ENCODE data around the gene DIPK1B. TPM values are rescaled to one million over a fixed set of nuclear protein-coding genes. Genes with fewer than 3 reads are reported as not detected.

The DIPK1B gene
- total and polyA plus RNA-seq, 2 donors (not counting 3 experiments of a cell fraction or from before 2014, with no cell fraction given): 253 to 441 TPM

DNA sequence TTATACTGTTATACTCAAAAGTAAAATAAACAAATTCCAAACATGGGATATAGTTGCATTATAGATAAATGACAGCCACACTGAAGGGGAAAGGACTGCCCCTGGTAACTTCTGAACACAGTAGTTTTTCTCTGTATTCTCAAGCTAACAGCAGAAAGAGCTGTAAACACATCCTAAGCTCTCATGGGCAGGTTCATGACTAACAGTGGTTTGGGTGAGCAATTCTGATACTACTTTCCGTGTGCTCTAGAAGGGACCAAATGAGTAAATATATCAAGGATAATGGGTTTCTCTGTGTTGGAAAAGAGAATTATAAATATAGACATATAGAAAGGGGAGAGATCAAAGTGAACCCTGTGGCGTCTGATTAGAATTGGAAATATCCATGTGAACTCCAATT lies 38.2 kb downstream of the DIPK1B start:
- Histone ChIP-seq H3K4me1 (ENCODE audit: control insufficient read depth, extremely low read depth, insufficient read depth, low read length) (no peaks in the 10 kb centered on the region), H3K27me3 (ENCODE audit: control insufficient read depth in 2 of 2, insufficient read depth in 2 of 2, low read length in 2 of 2) (peaks cover 3 to 5% of the 10 kb centered on the region in 2 experiments), H3K36me3 (ENCODE audit: control insufficient read depth in 2 of 2, extremely low read depth in 1 of 2, insufficient read depth in 2 of 2, low read length in 2 of 2) (no peaks in the 10 kb centered on the region), H3K4me2 (ENCODE audit: insufficient read depth, low read length) (no peak overlapping the region), H3K9ac (replicated peaks; ENCODE audit: extremely low read depth, insufficient read depth, low read length) (no peak overlapping the region), H4K20me1 (replicated peaks; ENCODE audit: control insufficient read depth, extremely low read depth, insufficient read depth, low read length) (no peaks in the 10 kb centered on the region), H3K9me1 (replicated peaks; ENCODE audit: control insufficient read depth, extremely low read depth, insufficient read depth, low read length) (no peaks in the 10 kb centered on the region), H2AFZ (ENCODE audit: low read depth, low read length) (no peak overlapping the region), H3K27ac (ENCODE audit: insufficient read depth, low read depth, low read length) (no peak overlapping the region), H3K79me2 (ENCODE audit: control insufficient read depth, insufficient read depth, low read length) (no peaks in the 10 kb centered on the region), H3K9me3 (replicated peaks; ENCODE audit: control insufficient read depth, insufficient read depth, low read length) (no peaks in the 10 kb centered on the region), H3K4me3 (replicated peaks in 1 of 3; ENCODE audit: insufficient read depth in 1 of 3, low read depth in 1 of 3, low read length in 3 of 3) (no peak overlapping the region)
- POLR2A ChIA-PET: no interaction called here
- TF ChIP-seq, protein P1, sequence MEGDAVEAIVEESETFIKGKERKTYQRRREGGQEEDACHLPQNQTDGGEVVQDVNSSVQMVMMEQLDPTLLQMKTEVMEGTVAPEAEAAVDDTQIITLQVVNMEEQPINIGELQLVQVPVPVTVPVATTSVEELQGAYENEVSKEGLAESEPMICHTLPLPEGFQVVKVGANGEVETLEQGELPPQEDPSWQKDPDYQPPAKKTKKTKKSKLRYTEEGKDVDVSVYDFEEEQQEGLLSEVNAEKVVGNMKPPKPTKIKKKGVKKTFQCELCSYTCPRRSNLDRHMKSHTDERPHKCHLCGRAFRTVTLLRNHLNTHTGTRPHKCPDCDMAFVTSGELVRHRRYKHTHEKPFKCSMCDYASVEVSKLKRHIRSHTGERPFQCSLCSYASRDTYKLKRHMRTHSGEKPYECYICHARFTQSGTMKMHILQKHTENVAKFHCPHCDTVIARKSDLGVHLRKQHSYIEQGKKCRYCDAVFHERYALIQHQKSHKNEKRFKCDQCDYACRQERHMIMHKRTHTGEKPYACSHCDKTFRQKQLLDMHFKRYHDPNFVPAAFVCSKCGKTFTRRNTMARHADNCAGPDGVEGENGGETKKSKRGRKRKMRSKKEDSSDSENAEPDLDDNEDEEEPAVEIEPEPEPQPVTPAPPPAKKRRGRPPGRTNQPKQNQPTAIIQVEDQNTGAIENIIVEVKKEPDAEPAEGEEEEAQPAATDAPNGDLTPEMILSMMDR (IDR thresholded peaks at IDR 0.05; ENCODE audit: extremely low read depth in 1 of 2, insufficient read depth in 1 of 2, low read depth in 1 of 2, low read length in 2 of 2): no peak
- no peak for TF ChIP-seq POLR2AphosphoS5 (IDR thresholded peaks at IDR 0.05; ENCODE audit: insufficient read depth, low read depth, low read length)
- TF ChIP-seq, protein P2, sequence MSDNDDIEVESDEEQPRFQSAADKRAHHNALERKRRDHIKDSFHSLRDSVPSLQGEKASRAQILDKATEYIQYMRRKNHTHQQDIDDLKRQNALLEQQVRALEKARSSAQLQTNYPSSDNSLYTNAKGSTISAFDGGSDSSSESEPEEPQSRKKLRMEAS (IDR thresholded peaks at IDR 0.05; ENCODE audit: insufficient read depth, insufficient read length): no peak
- TF ChIP-seq JUN (IDR thresholded peaks at IDR 0.05; ENCODE audit: borderline replicate concordance, insufficient read depth, insufficient read length, low read depth): no peak
- no peak for TF ChIP-seq GATA2 (IDR thresholded peaks at IDR 0.05; ENCODE audit: insufficient read depth, insufficient read length, low read depth, low read length)
- no peak for TF ChIP-seq FOS (IDR thresholded peaks at IDR 0.05; ENCODE audit: borderline replicate concordance, insufficient read depth, low read length)
- TF ChIP-seq MYC (IDR thresholded peaks at IDR 0.05; ENCODE audit: low read depth, low read length): no peak
- TF ChIP-seq EZH2 (IDR thresholded peaks at IDR 0.05; ENCODE audit: borderline replicate concordance, low read depth, low read length, severe bottlenecking): no peak
- TF ChIP-seq POLR2A (IDR thresholded peaks at IDR 0.05; ENCODE audit: low read depth, low read length): no peak
- FAIRE-seq (no peak), DNase-seq (ENCODE audit: low read depth, low spot score) (no peak)
- CTCF ChIA-PET: interaction anchor here (2.3 kb wide), 1 partner anchor 10 kb away, joined by 7 read pairs; no protein-coding TSS in a partner anchor
- no TSS peak for BruUV-seq (replicated peaks)
- intact Hi-C loops (cut with micrococcal nuclease) (no loop called here), dilution Hi-C loops (cut with MboI; ENCODE audit: extremely low pct_ligation_motif_present, low sequenced_read_pairs) (no loop called here)
